IPS DF 6.9 (cell line): ENCODE data around the gene DUOXA1.

Source experiments
- DNase-seq: peaks from one replicate; pipeline ENCODE4 v3.0.0-alpha.2; 2013; ENCODE audit warnings: low read depth, low spot score
- H3K27ac ChIP-seq: one replicate; pipeline ENCODE4 v1.5.1; 2013; ENCODE audit warnings: low read length, control low read depth
- H3K27me3 ChIP-seq: 2 replicates; pipeline ENCODE4 v1.6.1; 2013; ENCODE audit warnings: mild to moderate bottlenecking, low read length; ENCODE audit not compliant: control insufficient read depth, insufficient read depth
- H3K36me3 ChIP-seq: 2 replicates; pipeline ENCODE4 v1.6.1; 2013; ENCODE audit warnings: low read length; ENCODE audit not compliant: control insufficient read depth, insufficient read depth
- H3K4me1 ChIP-seq: 2 replicates; pipeline ENCODE4 v1.6.1; 2013; ENCODE audit warnings: low read length; ENCODE audit not compliant: control insufficient read depth, insufficient read depth
- H3K4me3 ChIP-seq: 2 replicates; pipeline ENCODE4 v1.5.1; 2013; ENCODE audit warnings: mild to moderate bottlenecking, low read length
- H3K9me3 ChIP-seq: 2 replicates; pipeline ENCODE4 v1.6.1; 2013; ENCODE audit warnings: low read length, inconsistent platforms; ENCODE audit not compliant: control insufficient read depth, insufficient read depth
- WGBS: extraction: QIAGEN DNeasy Blood & Tissue Kit; methylation state at CpG from one replicate; pipeline ENCODE4 v1.1.7; 2013; ENCODE audit warnings: mixed read lengths, missing lambda C conversion rate; ENCODE audit not compliant: insufficient read length, insufficient coverage; 5-methylcytosine and 5-hydroxymethylcytosine counted together

DUOXA1 gene

GRCh38 chr15:45102226-45102625, 27.5 kb downstream of the DUOXA1 start:
- no peak overlapping the region for H3K27ac ChIP-seq
- peaks cover 7% of the 10 kb centered on the region; the same call in 1 of the 2 replicates for H3K4me1 ChIP-seq
- whole genome bisulfite sequencing: no CpG with 5 or more reads among the region's 6 CpGs
- H3K27me3 ChIP-seq: no peaks in the 10 kb centered on the region
- no peaks in the 10 kb centered on the region for H3K36me3 ChIP-seq
- no peaks in the 10 kb centered on the region for H3K9me3 ChIP-seq
- DNase-seq: no peak
- no peak overlapping the region for H3K4me3 ChIP-seq

GRCh38 chr15:45101749-45102148, 27.9 kb downstream of the DUOXA1 start:
- no peaks in the 10 kb centered on the region for H3K9me3 ChIP-seq
- DNase-seq: no peak
- H3K4me1 ChIP-seq: peaks cover 7% of the 10 kb centered on the region; the same call in 1 of the 2 replicates
- no peaks in the 10 kb centered on the region for H3K36me3 ChIP-seq
- no CpG with 5 or more reads among the region's 12 CpGs for WGBS
- H3K27ac ChIP-seq: no peak overlapping the region
- H3K27me3 ChIP-seq: no peaks in the 10 kb centered on the region
- H3K4me3 ChIP-seq: no peak overlapping the region

GRCh38 chr15:45100884-45101625, 28.6 kb downstream of the DUOXA1 start:
- H3K9me3 ChIP-seq: no peaks in the 10 kb centered on the region
- H3K27me3 ChIP-seq: no peaks in the 10 kb centered on the region
- H3K27ac ChIP-seq: no peak overlapping the region
- H3K36me3 ChIP-seq: no peaks in the 10 kb centered on the region
- no peak overlapping the region for H3K4me3 ChIP-seq
- H3K4me1 ChIP-seq: peaks cover 7% of the 10 kb centered on the region; the same call in 1 of the 2 replicates
- no peak for DNase-seq
- WGBS: no CpG with 5 or more reads among the region's 7 CpGs

- no peak overlapping the region for H3K4me3 ChIP-seq
Measured at GRCh38 chr15:45099549-45100165, 30.0 kb downstream of the DUOXA1 start.

GRCh38 chr15:45097466-45097865, 32.2 kb downstream of the DUOXA1 start:
- H3K36me3 ChIP-seq: no peaks in the 10 kb centered on the region
- no peak overlapping the region for H3K4me3 ChIP-seq
- peaks cover 7% of the 10 kb centered on the region; the same call in 1 of the 2 replicates for H3K4me1 ChIP-seq
- H3K27me3 ChIP-seq: no peaks in the 10 kb centered on the region
- H3K27ac ChIP-seq: no peak overlapping the region
- DNase-seq: no peak
- WGBS: no CpG with 5 or more reads among the region's 7 CpGs
- H3K9me3 ChIP-seq: no peaks in the 10 kb centered on the region

More at GRCh38 chr15:45099549-45100165, 30.0 kb downstream of the DUOXA1 start:
- Histone ChIP-seq H3K27ac (no peak overlapping the region), H3K4me1 (peaks cover 7% of the 10 kb centered on the region; the same call in 1 of the 2 replicates), H3K36me3 (no peaks in the 10 kb centered on the region), H3K27me3 (no peaks in the 10 kb centered on the region), H3K9me3 (no peaks in the 10 kb centered on the region)
- DNase-seq: no peak
- WGBS: no CpG with 5 or more reads among the region's 23 CpGs

GRCh38 chr15:45095661-45096060, 34.0 kb downstream of the DUOXA1 start:
- DNase-seq: no peak
- Histone ChIP-seq H3K27ac (no peak overlapping the region), H3K9me3 (no peaks in the 10 kb centered on the region), H3K36me3 (no peaks in the 10 kb centered on the region), H3K4me1 (0 out of 2 replicates have a peak, but pooled peaks cover 1% of the 10 kb centered on the region), H3K4me3 (no peak overlapping the region), H3K27me3 (no peaks in the 10 kb centered on the region)
- WGBS: no CpG with 5 or more reads among the region's 11 CpGs

GRCh38 chr15:45094358-45094730, 35.3 kb downstream of the DUOXA1 start:
- Histone ChIP-seq H3K27me3 (no peaks in the 10 kb centered on the region), H3K4me3 (no peak overlapping the region), H3K9me3 (no peaks in the 10 kb centered on the region), H3K27ac (no peak overlapping the region), H3K36me3 (no peaks in the 10 kb centered on the region), H3K4me1 (no peaks in the 10 kb centered on the region)
- WGBS: no CpG with 5 or more reads among the region's 9 CpGs
- no peak for DNase-seq

- no CpG with 5 or more reads among the region's 11 CpGs for WGBS
- Histone ChIP-seq H3K27ac (no peak overlapping the region), H3K4me3 (no peak overlapping the region), H3K27me3 (no peaks in the 10 kb centered on the region), H3K4me1 (no peaks in the 10 kb centered on the region), H3K9me3 (no peaks in the 10 kb centered on the region), H3K36me3 (no peaks in the 10 kb centered on the region)
- DNase-seq: no peak
Measured at GRCh38 chr15:45093622-45094357, 35.9 kb downstream of the DUOXA1 start.

GRCh38 chr15:45093013-45093412, 36.7 kb downstream of the DUOXA1 start:
- Histone ChIP-seq H3K9me3 (no peaks in the 10 kb centered on the region), H3K27me3 (no peaks in the 10 kb centered on the region), H3K4me3 (no peak overlapping the region), H3K36me3 (no peaks in the 10 kb centered on the region), H3K27ac (no peak overlapping the region), H3K4me1 (no peaks in the 10 kb centered on the region)
- DNase-seq: no peak
- WGBS: no CpG with 5 or more reads among the region's 4 CpGs

- no CpG with 5 or more reads among the region's 2 CpGs for WGBS
- peak overlapping the region; percentile 3; the same call in 1 of the 2 replicates for H3K4me3 ChIP-seq
- H3K36me3 ChIP-seq: no peaks in the 10 kb centered on the region
- H3K27ac ChIP-seq: no peak overlapping the region
- DNase-seq: no peak
- H3K9me3 ChIP-seq: no peaks in the 10 kb centered on the region; the same call in 1 of the 2 replicates
- no peaks in the 10 kb centered on the region for H3K4me1 ChIP-seq
- no peaks in the 10 kb centered on the region for H3K27me3 ChIP-seq
Measured at GRCh38 chr15:45091576-45091975, 38.1 kb downstream of the DUOXA1 start.
